EH (cell line): Measurements from ENCODE around the gene LNX2.

Experiments
- DNase-seq: peaks from one replicate; pipeline ENCODE4 v3.0.0-alpha.2; 2015; ENCODE audit warnings: low read depth

LNX2 gene

DNA sequence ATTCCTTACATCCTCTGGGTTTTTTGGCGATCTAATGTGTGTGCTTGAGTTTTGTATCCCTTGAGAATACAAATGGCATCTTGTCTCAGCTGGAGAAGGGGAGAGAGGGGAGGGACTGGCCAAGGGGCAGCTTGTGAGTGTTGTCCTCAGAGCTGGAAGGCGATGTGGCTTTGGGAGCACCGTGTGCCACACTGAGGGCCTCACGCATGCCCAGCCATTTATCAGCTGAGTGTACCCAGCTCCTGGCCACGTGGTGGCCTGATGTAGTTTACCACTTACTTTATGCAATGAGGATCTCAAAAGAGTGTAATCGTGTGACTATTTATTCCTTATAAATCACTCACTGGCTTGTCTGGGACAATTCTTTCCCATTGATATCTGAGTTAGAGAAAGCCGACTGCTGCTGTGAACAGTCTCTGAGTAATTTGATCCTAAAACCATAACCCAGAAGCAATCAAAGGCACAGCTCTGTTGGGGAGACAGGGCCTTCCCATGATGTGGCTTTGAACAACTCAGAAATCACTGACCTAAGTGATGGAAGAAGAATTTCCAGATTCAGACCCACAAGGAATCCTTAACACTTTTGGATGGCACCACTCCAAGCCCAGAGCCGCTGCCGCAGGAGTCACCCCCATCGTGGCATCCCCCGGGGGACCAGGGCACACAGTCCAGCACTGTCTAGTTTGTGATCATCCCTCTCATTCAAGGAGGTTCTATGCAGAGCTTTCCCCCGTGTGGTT is 116.0 kb downstream of the LNX2 start:
- no peak for DNase-seq

DNA sequence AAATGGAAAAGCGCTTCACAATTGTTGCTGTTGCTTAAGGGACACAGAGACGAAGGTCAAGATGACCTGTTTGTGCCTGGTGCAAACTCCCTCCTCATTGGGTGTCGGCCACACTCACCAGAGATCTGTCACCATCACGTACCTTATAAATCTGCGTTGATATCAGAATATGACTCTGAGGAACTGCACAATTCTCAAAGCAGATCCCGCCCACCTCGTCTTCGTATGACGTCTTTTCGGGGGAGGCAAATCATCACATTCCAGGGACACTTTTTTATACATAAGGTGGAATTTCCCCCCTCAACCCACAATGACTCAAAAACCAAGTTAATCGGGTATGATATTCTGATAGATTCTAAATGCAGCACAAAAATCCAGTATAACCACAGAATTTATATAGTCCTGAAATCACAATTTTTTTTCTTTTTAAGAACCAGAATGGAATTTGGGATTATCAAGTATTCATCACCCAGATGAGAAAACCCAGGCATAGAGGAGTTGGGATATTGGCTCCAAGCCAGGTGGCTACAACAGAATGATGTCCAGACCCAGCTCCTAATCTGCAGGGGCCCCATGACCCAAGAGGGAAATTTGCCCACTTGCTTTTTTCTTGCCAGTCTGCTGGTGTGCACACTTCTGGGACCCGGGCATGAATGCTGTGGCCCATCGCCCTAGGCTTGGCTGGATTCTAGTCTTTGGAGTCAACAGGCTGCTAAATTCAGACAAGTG is 119.4 kb downstream of the LNX2 start:
- no peak for DNase-seq

DNA sequence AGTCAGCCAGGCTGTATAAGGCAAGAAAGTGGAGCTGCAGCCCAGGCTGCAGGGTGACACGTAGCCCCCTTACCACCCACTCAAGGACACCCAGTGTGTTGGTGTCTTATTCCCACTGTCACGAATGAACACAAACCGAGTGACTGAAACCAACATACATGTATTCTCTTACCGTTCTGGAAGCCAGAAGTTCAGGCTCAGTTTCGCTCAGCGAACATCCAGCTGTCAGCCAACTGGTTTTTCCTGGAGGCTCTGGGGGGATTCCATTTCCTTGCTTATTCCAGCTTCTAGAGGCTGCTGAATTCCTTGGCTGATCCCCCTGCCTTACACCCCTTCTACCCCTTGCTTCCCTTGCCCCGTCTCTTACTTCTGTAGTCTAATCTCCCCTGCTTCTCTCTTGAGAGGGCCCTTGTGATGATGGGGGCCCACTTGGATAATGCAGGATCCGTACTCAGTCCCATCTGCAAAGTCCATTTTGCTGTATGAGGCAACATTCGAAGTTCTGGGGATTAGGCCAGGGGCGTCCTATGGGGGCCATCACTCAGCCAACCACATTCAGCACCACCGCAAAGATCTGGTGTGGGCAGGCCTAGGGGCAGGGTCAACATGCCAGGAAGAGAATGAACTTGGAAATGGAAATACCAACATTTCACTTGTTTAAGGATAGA is 122.6 kb downstream of the LNX2 start:
- DNase-seq: no peak

DNA sequence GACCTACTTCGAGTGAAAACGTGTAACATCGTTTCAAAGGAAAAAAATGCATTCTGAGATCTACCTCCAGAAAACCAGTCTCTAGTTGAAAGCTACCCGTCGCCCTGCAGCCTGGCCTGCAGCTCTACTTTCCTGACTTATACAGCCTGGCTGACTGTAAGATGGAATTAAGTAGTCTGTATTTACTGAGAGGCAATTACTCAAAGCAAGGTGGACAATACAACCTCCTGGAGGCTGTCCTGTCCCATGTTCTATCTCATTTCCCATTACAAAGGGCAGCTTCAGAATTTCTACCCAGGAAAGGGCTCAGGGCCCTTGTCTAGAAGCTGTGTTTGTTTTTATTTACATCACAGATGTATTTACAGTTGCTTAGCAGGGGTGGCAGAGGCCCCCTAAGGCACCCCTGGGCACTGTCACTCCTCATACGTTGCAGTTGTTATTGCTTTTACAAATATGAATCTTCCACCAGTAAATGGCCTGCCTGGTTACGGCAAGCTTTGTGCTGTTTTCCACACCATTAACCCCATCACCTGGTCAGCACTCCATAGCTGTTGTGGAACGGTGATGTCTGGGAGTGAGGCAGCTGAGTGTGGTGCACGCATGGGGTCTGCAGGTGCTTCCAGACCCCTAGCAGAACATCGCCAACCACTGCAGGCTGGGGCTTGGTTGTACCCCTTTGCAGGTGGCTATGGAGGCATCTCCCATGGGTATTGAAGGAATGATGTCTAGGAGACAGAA is 123.6 kb downstream of the LNX2 start:
- DNase-seq: no peak

DNA sequence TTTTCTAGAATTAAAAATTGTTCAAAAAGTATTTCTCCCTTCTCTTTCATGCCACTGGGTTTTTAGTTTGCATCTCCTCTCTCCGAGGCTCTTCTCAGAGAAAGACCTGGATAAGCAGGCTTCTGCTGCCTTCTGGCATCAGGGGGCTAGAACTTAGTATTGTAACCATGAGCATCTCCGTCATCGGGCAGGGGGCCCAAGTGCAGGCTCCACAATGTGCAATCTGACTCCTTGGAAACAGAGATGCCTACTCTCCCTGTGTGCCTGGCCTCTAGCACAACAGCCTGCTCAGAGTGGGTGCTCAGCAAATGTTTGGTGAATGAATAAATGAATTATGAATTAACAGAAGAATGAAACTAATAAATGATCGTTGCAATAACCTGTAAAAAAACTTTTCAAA is 124.3 kb downstream of the LNX2 start:
- no peak for DNase-seq
